ENCODE results near the gene CCT5. TPM values are rescaled to one million over a fixed set of nuclear protein-coding genes. Genes with fewer than 3 reads are reported as not detected.

Gene CCT5
- polyA plus RNA-seq, 1 donor (not counting 4 experiments of a cell fraction or from before 2014, with no cell fraction given) = 558 TPM

- peaks cover 44% of the 10 kb centered on the region for H3K79me2 ChIP-seq (ENCODE audit: control insufficient read depth, insufficient read depth, low read length)
- DNase-seq (ENCODE audit: low read depth, low spot score) (no peak), FAIRE-seq (no peak)
- peaks cover 65 to 77% of the 10 kb centered on the region in 2 experiments for H3K36me3 ChIP-seq (ENCODE audit: control insufficient read depth in 2 of 2, extremely low read depth in 1 of 2, insufficient read depth in 2 of 2, low read length in 2 of 2)
- no peaks in the 10 kb centered on the region for H3K9me3 ChIP-seq (ENCODE audit: control insufficient read depth, low read depth, low read length)
- no peaks in the 10 kb centered on the region for H3K27me3 ChIP-seq (ENCODE audit: control insufficient read depth, extremely low read depth, insufficient read depth, low read length)
- dilution Hi-C loops (cut with MboI; ENCODE audit: extremely low pct_ligation_motif_present, low sequenced_read_pairs) = no loop called here
- H3K4me2 ChIP-seq (ENCODE audit: control insufficient read depth, extremely low read depth, insufficient read depth, low read depth, low read length) = no peak overlapping the region
- no peaks in the 10 kb centered on the region for H3K9me1 ChIP-seq (ENCODE audit: control insufficient read depth, extremely low read depth, insufficient read depth, low read length)
- no peaks in the 10 kb centered on the region for H3K4me1 ChIP-seq (ENCODE audit: control insufficient read depth, extremely low read depth, insufficient read depth, low read length)
- TF ChIP-seq CTCF (optimal IDR thresholded peaks at IDR 0.05 in 1 of 3, IDR thresholded peaks at IDR 0.05 in 1 of 3, conservative IDR thresholded peaks at IDR 0.05 in 1 of 3; ENCODE audit: extremely low read depth in 1 of 3, insufficient read depth in 2 of 3, low read length in 3 of 3) (no peak), EZH2 (IDR thresholded peaks at IDR 0.05; ENCODE audit: low read length) (no peak)
- no peak overlapping the region for H2AFZ ChIP-seq (ENCODE audit: control insufficient read depth, low read length)
- no peak overlapping the region for H3K27ac ChIP-seq (ENCODE audit: control insufficient read depth, insufficient read depth, low read length)
- no peak overlapping the region for H3K9ac ChIP-seq (ENCODE audit: control insufficient read depth, extremely low read depth, insufficient read depth, low read length)
- H3K4me3 ChIP-seq (ENCODE audit: control insufficient read depth in 2 of 3, extremely low read depth in 1 of 3, insufficient read depth in 2 of 3, low read depth in 1 of 3, low read length in 3 of 3) = no peak overlapping the region
- H4K20me1 ChIP-seq (ENCODE audit: control insufficient read depth, extremely low read depth, insufficient read depth, low read length) = peaks cover 8% of the 10 kb centered on the region
Observed at GRCh38 chr5:10259899-10260298, 9.8 kb downstream of the CCT5 start.

DNA sequence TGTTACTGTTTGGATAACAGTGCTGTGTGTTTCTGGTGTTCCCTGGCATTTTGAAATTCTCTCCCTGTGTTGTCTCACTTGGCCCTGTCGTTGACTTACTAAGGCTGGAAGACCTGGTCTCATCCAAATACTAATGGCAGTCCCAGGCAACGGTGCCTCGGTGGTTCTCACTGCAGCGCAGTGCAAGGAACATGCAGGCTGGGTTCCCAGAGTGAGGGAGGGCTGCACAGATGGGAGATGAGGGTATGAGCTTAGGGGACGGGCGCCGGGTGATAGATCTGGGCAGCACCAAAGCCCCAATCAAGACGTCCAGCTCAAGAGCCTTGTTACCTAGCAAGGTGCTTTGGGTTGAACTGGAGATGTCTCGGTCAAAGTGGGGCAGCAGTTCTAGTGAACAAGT, 11.0 kb downstream of the CCT5 start:
- H3K9me3 ChIP-seq (ENCODE audit: control insufficient read depth, low read depth, low read length) = no peaks in the 10 kb centered on the region
- TF ChIP-seq CTCF (optimal IDR thresholded peaks at IDR 0.05 in 1 of 3, IDR thresholded peaks at IDR 0.05 in 1 of 3, conservative IDR thresholded peaks at IDR 0.05 in 1 of 3; ENCODE audit: extremely low read depth in 1 of 3, insufficient read depth in 2 of 3, low read length in 3 of 3) (no peak), EZH2 (IDR thresholded peaks at IDR 0.05; ENCODE audit: low read length) (no peak)
- H3K4me1 ChIP-seq (ENCODE audit: control insufficient read depth, extremely low read depth, insufficient read depth, low read length) = no peaks in the 10 kb centered on the region
- DNase-seq (ENCODE audit: low read depth, low spot score) (no peak), FAIRE-seq (no peak)
- peaks cover 60 to 73% of the 10 kb centered on the region in 2 experiments for H3K36me3 ChIP-seq (ENCODE audit: control insufficient read depth in 2 of 2, extremely low read depth in 1 of 2, insufficient read depth in 2 of 2, low read length in 2 of 2)
- H3K9ac ChIP-seq (ENCODE audit: control insufficient read depth, extremely low read depth, insufficient read depth, low read length) = no peak overlapping the region
- H3K4me3 ChIP-seq (ENCODE audit: control insufficient read depth in 2 of 3, extremely low read depth in 1 of 3, insufficient read depth in 2 of 3, low read depth in 1 of 3, low read length in 3 of 3) = no peak overlapping the region
- no peak overlapping the region for H2AFZ ChIP-seq (ENCODE audit: control insufficient read depth, low read length)
- peaks cover 32% of the 10 kb centered on the region for H3K79me2 ChIP-seq (ENCODE audit: control insufficient read depth, insufficient read depth, low read length)
- H3K9me1 ChIP-seq (ENCODE audit: control insufficient read depth, extremely low read depth, insufficient read depth, low read length) = no peaks in the 10 kb centered on the region
- no peak overlapping the region for H3K4me2 ChIP-seq (ENCODE audit: control insufficient read depth, extremely low read depth, insufficient read depth, low read depth, low read length)
- H4K20me1 ChIP-seq (ENCODE audit: control insufficient read depth, extremely low read depth, insufficient read depth, low read length) = peaks cover 8% of the 10 kb centered on the region
- no peaks in the 10 kb centered on the region for H3K27me3 ChIP-seq (ENCODE audit: control insufficient read depth, extremely low read depth, insufficient read depth, low read length)
- dilution Hi-C loops (cut with MboI; ENCODE audit: extremely low pct_ligation_motif_present, low sequenced_read_pairs) = no loop called here
- no peak overlapping the region for H3K27ac ChIP-seq (ENCODE audit: control insufficient read depth, insufficient read depth, low read length)

All from keratinocyte (primary cell).